Measurements from ENCODE around the gene TTLL9. TPM values are rescaled to one million over a fixed set of nuclear protein-coding genes. Genes with fewer than 3 reads are reported as not detected.

The TTLL9 gene
- total RNA-seq, 6 experiments from 2014 or later = not detected

DNA sequence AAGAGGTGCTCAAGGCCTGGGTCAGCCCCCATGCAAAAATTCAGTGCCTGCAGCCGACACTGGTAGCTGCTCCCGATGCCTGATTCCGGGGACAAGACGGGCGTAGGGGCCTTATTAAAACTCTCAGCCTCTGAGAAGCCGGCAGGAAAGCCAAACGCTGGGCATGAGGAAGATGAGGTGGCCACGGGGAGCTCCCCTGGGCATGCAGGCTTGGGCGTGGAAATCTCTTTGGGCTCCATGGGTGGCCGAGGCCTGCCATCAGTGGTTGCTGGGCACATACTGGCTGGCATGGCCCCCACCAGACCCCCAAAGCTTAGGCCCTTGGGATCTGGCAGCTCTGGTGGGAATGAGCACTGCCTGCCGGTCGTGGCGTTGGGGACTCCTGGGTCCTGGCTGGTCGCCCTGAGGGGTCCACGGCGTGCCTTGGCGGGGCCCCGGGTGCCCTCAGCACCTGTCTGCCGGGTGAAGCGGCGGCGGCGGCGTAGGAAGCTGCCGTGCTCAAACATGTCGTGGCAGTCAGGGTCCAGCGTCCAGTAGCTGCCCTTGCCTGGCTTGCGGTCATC is 25.6 kb upstream of the TTLL9 start:
- H3K36me3 Mint-ChIP-seq (ENCODE audit: low read depth) = no peaks in the 10 kb centered on the region
- no peak overlapping the region for H3K4me3 Mint-ChIP-seq

DNA sequence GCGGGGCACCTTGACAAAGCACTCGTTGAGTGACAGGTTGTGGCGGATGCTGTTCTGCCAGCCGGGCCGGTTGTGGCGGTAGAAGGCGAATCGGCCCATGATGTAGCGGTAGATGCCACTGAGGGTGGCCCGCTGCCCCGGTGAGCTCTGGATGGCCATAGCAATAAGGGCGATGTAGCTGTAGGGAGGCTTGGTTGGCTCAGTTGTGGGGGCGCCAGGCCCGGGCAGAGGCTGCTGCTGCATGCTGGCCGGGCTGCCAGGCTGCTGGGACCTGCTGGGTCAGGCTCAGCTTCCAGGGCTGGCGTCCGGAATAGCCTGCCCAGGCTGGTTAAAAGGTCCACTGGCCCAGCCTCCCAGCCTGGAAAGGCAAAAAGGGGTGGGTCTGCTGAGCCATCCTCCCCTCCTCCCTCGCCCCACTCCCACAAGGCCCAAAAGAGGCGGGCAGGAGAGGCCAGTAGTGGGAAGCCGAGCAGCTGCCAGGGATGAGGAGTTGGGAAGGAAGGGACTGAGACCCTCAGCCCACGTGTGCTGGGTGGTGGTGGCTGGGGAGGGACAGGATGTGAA is 25.1 kb upstream of the TTLL9 start, which contains the start of gene FOXS1:
Gene FOXS1 (minus strand): TSS at position 305 of the 564 bp plus-strand sequence. CDS start 62 bp downstream, at position 243.
- Mint-ChIP-seq H3K27ac (no peak within 1 kb of the TSS), H3K4me3 (no peak within 1 kb of the TSS), H3K4me1 (ENCODE audit: low read depth) (peaks cover 34% of the 10 kb centered on the region), H3K27me3 (ENCODE audit: insufficient read depth) (peaks cover 14% of the 10 kb centered on the region), H3K9me3 (no peaks in the 10 kb centered on the region), H3K36me3 (ENCODE audit: low read depth) (no peaks in the 10 kb centered on the region)
- TF ChIP-seq, protein P1, sequence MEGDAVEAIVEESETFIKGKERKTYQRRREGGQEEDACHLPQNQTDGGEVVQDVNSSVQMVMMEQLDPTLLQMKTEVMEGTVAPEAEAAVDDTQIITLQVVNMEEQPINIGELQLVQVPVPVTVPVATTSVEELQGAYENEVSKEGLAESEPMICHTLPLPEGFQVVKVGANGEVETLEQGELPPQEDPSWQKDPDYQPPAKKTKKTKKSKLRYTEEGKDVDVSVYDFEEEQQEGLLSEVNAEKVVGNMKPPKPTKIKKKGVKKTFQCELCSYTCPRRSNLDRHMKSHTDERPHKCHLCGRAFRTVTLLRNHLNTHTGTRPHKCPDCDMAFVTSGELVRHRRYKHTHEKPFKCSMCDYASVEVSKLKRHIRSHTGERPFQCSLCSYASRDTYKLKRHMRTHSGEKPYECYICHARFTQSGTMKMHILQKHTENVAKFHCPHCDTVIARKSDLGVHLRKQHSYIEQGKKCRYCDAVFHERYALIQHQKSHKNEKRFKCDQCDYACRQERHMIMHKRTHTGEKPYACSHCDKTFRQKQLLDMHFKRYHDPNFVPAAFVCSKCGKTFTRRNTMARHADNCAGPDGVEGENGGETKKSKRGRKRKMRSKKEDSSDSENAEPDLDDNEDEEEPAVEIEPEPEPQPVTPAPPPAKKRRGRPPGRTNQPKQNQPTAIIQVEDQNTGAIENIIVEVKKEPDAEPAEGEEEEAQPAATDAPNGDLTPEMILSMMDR (IDR thresholded peaks at IDR 0.05) = no peak
- DNase-seq = no peak

More for the DNA sequence above, 25.6 kb upstream of the TTLL9 start:
- no peak for DNase-seq
- TF ChIP-seq, protein P1 (IDR thresholded peaks at IDR 0.05) = no peak
- Mint-ChIP-seq H3K4me1 (ENCODE audit: low read depth) (peaks cover 34% of the 10 kb centered on the region), H3K27me3 (ENCODE audit: insufficient read depth) (peaks cover 8% of the 10 kb centered on the region), H3K27ac (no peak overlapping the region), H3K9me3 (no peaks in the 10 kb centered on the region)

GRCh38 chr20:31846793-31847138 is 23.7 kb upstream of the TTLL9 start:
- H3K4me3 Mint-ChIP-seq = no peak overlapping the region
- TF ChIP-seq, protein P1 (IDR thresholded peaks at IDR 0.05) = peak; percentile 63
- DNase-seq = no peak
- H3K27ac Mint-ChIP-seq = no peak overlapping the region
- H3K27me3 Mint-ChIP-seq (ENCODE audit: insufficient read depth) = peaks cover 20% of the 10 kb centered on the region
- H3K36me3 Mint-ChIP-seq (ENCODE audit: low read depth) = no peaks in the 10 kb centered on the region
- no peaks in the 10 kb centered on the region for H3K9me3 Mint-ChIP-seq
- peaks cover 20% of the 10 kb centered on the region for H3K4me1 Mint-ChIP-seq (ENCODE audit: low read depth)

DNA sequence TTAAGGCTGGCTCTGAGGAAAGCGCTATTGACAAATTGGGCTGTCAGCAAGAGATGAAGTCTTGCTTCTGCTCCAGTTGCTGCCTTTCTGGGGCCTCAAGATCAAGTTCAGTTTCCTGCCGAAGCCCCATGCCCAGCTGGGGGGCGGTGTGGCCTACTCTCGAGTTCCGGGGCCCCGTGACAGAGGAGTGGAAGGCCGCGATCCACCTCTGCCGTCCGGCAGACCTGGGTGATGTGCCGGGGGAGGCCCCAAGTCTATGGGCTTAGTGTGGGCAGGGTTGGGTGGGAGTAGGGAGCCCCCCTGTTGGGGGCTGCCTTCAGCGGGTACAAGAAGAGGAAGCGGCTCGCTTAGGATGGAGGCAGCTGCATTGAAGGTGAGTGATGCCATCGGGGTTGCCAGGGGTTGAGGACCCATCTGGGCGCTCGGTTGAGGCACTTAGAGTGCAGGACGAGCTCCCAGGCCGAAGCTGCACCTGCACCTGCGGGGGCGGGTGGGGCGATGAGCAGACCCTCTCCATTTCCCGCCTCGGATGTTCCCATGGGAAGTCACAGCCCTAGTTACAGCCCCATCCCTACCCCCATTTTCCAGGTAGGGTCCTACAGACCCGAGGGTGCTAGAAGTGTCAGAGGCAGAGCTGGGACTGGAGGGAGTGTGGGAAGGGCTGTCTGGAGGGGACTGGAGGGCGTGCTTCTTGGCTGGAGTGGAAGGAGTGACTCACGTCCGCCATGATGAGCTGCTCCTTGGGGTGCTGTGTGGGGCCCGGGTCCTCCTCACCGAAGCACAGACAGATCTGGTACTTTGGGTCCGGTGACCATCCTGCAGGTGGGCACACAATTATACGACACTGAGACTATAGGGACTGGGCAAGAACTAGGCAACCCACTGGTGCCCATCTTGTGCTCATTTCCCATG is 22.1 kb upstream of the TTLL9 start:
- H3K4me3 Mint-ChIP-seq = no peak overlapping the region
- no peaks in the 10 kb centered on the region for H3K9me3 Mint-ChIP-seq
- H3K36me3 Mint-ChIP-seq (ENCODE audit: low read depth) = no peaks in the 10 kb centered on the region
- H3K4me1 Mint-ChIP-seq (ENCODE audit: low read depth) = peaks cover 4% of the 10 kb centered on the region
- peaks cover 21% of the 10 kb centered on the region for H3K27me3 Mint-ChIP-seq (ENCODE audit: insufficient read depth)
- DNase-seq = no peak
- TF ChIP-seq, protein P1 (IDR thresholded peaks at IDR 0.05) = no peak
- no peak overlapping the region for H3K27ac Mint-ChIP-seq

DNA sequence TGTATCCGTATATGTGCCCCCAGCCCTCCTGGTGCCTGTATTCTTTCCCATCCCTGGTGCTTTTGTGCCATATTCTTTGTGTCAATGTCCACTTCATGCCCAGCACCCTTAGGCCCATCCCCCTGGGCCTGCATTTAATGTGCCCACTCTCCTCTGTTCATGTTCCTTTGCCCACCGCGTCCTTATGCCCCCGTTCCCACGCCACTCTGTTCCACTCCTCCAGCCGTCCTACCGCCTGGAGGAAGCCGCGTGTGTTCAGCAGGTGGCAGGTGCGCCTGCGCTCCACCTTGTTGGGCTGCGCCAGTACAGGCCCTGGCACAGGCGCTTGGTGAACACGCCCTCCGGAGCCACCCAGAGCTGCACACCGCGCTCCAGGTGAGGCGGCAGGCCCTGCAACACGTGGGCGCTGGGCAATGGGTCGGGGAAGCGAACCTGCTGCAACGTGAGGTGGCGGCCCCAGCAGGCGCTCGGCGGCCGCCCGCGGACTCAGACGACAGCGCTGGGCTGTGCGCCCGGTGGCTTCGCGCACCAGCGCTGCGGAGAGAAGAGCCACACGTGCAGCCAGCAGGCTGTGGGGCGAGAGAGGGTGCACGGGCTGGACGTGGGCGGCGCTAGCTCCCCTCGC is 21.0 kb upstream of the TTLL9 start:
- Mint-ChIP-seq H3K9me3 (no peaks in the 10 kb centered on the region), H3K4me1 (ENCODE audit: low read depth) (no peaks in the 10 kb centered on the region), H3K27ac (no peak overlapping the region), H3K4me3 (no peak overlapping the region), H3K27me3 (ENCODE audit: insufficient read depth) (peaks cover 21% of the 10 kb centered on the region), H3K36me3 (ENCODE audit: low read depth) (no peaks in the 10 kb centered on the region)
- no peak for DNase-seq
- TF ChIP-seq, protein P1 (IDR thresholded peaks at IDR 0.05) = no peak
